Medulla oblongata (tissue), 1 donor: ENCODE results near the gene SYT9.

Experiments
- DNase-seq: peaks from one replicate; pipeline ENCODE4 v3.0.0-alpha.2; 2015; ENCODE audit errors: extremely low spot score

The SYT9 gene

DNA sequence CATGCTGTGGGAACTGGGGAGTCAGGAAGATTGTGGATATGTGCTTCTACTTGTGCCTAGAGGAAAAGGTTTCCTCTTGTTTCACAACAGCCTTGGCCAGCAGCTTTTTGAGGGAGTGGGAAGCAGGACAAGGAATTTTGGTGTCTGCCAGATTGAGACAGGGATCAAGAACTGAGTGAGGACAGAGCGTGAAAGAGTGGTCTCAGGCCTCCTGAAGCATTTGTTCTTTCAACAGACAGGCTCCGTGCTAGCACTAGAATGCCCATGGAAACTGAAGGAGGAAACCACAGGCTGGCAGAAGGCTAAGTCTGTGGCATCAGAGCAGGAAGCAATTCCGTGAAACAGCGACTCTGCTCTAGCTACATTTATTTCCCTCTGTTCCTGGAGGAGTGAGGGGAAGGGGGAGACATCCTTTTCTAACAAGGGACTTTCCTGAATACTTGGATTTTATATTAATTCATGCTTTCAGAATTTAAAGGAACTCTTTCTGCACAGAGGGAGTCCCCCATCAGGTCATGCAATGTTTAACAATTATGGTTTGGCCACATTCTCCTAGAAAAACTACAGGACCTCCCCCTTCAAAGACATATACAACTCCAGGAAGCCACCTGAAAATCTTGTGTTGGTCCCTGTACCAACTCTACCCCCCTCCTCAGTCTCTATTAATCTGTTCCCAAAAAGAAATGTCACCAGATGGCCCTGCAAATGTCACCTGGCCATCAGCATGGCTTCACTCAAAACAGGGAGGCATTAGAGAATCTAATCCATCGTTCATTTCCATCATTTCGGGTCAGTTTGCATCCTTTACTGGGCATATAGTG is 96.1 kb downstream of the SYT9 start:
- no peak for DNase-seq

DNA sequence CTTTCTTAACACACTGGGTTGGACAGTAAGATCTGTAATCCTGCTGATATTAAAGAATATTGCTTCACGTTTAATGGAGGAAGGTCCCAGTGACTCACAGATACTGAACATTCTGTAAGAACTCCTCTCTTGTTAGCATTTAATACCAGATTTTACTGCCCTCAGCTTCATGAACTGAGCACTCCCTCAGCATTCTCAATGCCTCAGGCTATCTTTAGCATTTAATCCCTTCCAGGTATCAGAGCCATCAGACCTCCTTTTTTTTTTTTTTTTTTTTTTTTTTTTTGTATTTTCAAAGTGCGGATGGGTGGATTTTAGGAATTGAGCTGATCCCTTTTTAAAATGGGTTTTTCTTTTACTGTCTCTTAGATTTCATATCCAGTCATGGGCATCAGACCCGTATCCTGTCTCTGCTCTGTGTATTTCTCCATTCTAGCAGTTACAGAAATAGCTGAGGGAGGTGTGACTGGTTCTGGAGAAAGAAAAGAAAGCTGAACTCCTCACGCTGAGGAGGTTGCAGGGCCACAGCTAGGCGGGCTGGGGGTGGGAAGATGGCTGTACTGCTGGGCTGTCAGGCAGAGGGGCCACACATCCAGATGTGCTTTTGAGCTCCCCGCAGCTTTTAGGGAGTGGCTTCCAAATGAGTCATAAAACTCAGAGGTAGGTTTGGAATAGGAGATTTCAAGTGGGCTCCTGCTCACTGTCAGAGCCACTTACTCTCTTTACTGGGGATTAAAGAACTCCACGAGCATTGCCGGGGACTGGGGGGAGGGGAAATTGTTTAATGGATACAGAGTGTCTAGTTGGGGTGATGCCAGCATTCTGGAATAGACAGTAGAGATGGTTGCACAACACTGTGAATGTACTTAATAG is 97.0 kb downstream of the SYT9 start:
- no peak for DNase-seq

DNA sequence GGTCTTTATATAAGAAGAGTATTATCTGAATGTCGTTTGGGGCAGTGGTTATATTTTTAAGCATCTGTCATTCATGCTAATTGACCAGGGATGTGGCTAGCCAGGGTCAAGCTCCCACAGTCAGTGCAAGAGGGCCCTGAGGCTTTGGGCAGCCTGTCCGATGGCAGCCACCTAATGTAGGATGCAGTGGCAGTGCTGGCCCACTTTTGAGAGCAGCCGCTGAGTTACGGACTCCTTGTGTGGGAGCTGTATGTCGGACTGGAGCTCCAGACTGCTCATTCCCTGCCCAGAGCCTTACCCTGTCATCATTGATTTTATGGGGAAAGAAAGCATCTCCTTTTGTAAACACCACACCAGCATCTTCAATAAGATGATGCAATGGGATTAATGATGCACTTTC is 99.5 kb downstream of the SYT9 start:
- no peak for DNase-seq

DNA sequence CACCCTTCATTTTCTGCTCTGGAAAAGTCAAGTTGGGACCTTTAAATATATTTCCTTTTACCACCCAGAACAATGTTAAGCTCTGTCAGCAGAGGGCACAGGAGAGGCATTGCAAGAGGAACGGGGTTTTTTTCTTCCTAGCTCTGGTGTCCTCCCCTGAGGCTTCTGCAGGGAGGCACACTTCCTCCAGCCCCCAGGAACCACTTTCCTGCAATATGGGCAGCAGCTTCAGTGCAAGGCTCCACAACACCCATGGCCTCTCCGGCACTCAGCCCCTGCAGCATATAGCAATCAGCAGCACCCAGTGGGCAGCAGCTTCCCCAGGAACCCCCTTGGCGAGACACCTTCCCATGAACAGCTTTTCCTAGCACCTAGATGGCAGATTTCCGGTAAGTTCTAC is 101.4 kb downstream of the SYT9 start:
- DNase-seq, result peak; percentile 32

DNA sequence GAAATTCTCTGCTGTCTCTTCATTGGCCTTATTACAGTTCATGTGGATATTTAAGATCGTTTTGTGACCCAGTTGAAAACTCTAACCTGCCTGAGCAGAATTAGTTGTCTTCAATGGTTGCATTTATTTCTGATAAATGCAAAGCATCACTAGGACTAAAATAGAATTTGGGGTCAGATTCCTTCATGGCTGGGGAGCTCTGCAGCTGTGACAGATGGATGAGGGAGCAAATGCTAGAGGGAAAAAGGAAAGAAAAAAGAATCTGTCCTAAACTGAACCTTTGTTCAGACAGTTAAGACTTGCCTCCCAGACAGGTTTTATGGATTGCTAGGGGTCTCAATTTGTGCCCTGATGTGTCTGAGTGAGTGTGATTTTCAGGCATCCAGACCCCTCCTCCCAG is 113.0 kb downstream of the SYT9 start:
- DNase-seq, result no peak

DNA sequence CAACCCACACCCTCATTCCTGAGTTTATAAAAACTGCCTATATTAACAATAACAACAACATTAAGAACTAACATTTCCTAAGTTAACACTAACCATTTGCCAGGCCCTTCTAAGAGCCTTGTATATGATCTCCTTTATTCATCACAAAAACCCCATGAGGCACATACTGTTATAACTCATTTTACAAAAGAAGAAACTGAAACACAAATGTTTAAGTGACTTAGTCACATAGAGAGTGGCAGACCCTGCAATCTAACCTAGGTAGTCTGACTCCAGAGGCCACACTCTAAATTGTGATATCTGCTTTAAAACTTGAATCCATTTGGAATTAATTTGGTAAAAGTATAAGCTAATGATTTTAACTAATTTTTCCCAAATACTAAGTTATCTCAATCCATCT is 116.1 kb downstream of the SYT9 start:
- DNase-seq, result no peak

DNA sequence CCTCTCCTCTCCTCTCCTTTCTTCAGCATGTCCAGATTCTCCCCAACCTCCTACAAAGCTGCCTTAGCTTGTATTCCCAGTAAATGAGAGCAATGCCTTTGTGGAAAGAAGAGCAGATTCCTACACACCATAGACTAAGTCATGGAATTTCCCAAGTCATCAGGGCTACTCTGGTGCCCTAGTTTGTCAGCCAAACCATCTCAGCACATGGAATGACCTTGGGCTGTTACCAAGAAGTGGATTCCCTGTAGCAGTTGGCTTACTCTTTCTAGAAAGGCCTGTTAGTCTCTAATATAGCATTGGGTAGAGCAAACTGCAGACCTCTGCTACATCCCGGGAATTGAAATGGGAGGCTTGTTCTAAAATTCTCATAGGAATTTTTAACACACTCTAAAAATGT is 124.7 kb downstream of the SYT9 start:
- no peak for DNase-seq

DNA sequence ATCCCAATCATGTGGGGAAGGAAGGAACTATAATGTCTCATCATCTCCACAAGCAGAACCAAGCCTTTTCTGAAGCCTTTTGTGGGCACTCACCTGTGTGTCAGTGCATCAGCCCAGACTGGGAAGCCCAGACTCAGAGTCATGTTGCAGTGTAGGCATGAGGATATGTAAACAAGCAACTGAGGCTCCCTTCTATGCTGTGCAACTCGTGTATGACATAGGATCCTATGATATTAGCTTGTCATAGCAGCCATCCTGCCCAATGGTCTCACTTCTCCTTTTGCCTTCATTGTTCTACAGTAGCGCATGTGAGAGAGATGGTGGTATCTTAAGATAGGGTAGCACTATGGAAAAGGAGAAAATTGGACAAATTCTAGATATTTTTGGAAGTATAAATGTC is 130.2 kb downstream of the SYT9 start:
- no peak for DNase-seq

DNA sequence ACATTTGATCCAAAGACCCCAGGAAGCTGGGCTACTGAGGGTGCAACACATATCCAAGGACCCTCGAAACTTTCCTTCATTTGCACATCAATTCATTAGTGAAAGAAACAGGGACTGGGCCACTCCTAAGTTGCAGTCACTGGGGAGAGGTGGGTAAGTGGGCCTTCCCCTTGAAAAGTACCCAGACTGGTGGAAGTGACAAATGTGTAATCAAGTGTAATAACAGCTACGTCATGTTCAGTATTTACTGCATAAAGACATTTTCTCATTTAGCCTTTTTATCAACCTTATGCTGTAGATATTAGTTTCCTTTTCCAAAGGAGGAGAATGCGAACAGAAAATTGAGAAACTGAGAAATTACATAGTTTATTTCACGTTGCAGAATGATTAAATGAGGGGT is 131.7 kb downstream of the SYT9 start:
- DNase-seq, result no peak

DNA sequence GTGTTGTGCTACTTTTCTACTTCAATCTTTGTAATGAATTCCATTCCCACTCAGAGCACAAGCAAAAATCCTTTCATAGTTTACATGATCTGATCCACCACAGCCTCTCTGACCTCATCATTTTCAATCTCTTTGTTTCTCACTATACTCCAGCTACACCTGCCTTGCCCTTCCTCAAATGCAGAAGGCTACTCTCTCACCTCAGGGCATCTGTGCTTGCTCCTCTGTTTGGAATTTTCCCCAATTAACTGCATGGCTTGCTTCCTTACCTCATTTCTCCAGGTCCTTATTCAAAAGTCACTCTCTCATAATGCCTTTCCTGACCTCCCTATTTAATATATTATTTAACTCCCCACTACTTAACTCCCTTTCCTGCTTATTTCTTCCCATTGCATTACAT is 133.0 kb downstream of the SYT9 start:
- DNase-seq, result no peak

DNA sequence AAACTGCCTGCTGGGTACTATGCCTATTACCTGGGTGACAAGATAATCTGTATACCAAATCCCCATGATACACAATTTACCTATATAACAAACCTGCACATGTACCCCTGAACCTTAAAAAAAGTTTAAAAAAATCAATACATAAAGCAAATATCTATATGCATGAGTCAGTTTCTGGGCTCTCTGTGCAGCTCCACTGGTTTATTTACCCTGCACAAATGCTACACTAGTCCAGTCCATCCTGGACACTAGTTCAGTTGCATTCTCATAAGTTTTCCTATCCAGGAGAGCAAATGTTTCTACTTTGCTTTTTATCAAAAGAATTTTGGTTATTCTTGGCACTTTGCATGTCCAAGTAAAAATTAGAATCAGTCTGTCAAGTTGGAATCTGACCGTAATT is 133.8 kb downstream of the SYT9 start:
- DNase-seq, result no peak

DNA sequence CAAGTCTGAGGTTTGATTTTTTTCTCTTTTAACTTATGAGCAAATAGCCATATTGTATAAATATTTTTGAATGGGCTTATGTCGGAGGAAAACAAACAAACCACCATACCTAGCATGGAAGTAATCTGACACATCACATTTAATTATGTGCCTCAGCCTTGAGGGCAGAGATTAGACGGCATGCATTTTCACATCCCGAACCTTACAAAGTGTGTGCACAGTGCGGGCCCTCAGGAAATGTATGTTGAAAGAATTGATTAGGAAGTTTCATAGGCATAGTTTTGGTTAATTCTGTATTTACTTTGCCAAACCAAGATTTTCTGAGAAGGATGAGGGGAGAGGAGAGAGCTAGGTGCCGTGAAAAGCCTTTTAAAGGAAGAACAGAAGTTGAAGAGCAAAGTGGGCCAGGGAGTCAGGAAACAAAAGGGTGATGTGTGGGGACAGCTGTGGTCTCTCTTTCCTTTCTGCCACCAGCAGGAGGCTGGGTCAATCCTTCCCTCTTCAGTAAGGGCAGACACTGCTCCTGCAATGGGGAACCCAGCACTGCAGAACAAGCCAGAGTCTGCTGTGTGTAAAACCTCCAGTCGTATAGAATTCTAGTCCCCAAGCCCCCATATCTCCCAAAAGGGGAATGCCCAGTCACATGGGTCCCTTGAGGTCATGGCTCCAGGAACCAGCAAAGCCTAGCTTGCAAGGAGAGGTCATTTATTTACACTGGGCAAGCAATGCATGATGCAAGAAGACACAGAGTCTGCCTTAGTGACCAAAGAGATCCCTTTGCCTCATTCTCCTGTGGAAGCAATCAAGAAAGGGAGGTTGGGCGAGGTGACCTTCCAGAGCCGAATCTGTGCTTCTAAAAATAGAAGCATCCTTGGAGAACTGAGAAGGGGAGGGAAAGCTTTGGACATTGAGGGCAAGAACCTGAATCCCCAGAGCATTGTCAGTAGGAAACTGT is 162.5 kb downstream of the SYT9 start:
- no peak for DNase-seq

DNA sequence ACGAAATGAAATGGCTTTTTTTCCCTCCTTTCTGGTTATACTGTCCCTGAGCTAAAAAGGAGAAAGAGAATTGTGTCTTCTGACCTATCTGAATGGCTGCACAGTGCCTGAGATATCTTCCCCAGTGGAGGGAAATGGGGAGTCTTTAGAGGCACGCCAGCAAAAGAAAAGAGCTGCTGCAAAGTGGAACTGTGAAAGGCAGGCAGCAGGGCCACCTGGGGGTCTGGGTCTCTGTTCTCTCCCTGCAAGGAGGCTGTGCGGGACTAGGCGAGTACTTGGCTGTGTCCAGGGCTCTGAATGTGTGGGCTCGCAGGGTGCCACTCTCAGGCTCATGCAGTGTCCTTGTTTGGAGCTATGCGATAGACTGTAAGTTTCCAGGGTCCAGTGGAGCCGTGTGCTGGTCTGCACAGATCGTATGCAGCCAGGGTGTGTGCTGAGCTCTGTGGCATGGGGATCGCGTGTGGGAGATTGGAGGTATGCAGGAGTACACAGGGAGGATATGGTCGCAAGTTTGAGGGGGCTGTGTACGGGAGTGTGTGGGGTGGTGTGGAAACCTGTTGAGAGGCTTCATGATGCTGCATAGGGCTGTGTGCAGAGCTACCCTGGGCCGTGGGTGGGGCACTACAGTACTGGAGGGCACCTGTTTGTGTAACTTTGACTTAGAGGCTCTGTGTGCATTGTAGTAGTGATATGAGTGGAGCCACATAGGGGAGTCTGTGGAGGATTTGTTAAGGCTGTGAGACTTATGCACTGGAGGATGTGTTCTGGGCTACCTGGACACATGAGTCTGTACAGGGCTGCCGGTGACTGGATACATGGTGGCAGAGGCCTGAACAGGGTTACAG is 163.5 kb downstream of the SYT9 start:
- DNase-seq, result no peak

DNA sequence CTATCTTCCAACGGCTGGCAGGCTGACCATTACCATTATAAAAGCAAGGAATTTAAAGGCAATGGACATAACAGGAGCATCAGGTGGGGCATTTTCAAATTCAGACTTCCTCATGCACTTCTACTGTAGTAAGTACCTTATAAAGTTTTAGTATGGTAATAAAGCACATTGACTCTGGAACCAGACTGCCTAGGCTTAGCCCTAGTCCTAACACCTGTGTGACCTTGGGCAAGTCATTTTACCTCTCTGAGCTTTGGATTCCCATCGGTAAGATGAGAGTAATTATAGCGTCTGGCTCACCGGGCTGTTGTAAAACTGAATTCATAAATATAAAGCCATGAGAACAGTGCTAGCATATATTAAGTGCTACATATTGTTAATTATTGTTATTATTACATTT is 164.4 kb downstream of the SYT9 start:
- DNase-seq, result no peak

DNA sequence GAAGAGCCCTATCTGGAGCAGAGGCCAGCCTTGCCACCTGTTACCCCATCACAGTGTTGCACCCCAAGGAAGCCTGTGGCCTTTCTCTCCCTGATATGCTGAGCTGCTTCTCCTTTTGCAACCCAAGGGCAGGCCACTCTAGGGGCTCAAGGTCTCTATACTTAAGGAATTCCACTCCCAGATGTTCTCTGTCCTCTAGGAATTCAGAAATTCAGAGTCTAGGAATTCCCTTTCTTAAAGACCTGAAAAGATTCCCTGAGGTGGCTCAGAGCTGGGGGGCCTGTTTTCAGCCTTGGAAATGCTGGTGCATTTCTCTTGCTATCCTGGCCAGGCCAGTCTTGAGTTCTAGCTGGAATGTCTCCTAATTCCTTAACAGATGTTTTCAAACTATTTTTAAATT is 165.6 kb downstream of the SYT9 start:
- DNase-seq, result no peak

DNA sequence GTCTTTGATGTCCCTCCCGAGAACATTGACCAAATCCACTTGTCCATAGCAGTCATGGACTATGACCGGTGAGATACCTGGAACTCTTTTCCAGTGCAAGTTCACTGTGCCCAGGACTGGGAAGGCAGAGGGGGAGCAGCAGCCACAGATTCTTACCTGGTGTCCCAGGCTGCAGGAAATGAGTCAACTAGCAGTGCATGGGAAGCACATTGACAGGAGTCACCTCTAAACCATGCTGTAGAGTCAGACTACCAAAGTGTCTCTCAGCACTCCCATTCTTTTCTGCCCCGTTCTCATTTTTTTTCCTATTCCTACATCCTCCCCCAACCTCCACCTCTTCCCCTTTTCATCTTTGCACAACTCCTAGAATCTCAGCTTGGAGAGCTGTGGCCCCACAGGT is 166.4 kb downstream of the SYT9 start:
- no peak for DNase-seq

DNA sequence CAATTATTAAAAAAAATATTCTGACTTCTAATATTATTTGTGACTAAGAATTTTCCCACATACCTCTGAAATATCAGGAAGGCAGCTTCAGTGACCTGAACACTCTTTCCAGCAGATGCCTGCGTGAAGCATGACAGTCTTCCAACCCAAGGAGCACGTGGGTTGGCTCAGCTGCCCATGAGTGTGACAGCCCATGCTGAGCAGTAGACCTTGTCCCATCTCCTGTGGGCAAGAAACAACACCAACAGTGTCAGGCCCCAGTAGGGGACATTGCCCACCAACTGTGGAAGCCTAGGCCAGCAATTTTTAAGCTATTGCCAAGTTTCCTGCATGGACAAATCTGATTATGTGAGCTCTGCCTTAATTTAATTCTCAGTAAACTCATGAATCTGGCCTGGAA is 167.2 kb downstream of the SYT9 start:
- DNase-seq, result no peak

DNA sequence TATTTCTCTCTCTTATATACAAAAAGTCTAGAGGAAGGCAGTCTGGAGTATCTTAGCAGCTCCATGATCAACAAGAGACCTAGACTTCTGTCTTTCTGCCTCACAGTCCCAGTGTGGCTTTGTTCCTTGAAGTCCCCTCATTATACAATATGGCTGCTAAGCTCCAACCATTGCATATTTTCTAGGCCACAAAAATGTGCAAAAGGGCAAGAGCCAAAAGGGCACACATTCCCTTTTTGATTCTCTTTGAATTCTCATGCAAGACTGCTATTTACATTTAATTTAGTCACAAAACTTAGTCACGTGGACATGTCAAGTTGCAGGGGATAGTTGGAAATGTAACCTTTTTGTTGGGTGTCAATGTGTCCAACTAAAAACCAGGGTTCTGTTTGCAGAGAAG is 169.4 kb downstream of the SYT9 start:
- DNase-seq, result no peak

DNA sequence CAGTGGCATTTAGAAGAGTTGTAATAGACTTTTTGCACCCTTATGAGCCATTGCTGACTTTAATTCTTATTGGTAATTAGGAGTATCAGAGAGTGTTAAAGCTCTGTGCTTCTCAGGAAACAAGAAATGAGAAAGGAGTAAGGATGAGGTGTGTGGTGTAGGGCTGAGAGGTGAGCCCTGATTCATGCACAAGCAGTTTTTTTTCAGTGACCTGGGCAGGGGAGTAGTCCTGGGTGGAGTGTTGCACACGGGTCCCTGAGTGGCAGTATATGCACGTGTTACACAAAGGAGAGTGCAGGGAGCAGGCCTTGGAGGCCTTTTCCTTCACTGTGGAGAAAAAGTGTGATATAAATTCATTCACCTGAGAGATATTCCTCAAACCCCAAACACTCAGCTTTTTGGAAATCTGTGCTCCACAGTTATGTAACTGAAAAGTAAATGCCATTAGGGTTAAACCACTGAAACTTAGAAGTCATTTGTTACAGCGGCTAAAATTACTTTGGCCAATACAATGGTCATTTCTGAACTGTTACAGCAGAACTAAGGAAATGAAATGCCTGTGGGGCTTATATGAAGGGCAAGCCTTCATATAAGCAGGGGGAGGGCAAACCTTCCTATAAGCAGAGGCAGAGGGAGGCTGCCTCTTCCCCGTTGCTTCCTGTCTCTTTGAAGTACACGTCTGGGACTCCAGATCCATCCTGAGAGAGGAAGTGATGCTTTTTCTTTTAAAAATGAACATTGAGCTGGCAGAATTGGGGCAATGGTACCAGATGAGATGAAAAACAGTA is 171.0 kb downstream of the SYT9 start:
- no peak for DNase-seq

DNA sequence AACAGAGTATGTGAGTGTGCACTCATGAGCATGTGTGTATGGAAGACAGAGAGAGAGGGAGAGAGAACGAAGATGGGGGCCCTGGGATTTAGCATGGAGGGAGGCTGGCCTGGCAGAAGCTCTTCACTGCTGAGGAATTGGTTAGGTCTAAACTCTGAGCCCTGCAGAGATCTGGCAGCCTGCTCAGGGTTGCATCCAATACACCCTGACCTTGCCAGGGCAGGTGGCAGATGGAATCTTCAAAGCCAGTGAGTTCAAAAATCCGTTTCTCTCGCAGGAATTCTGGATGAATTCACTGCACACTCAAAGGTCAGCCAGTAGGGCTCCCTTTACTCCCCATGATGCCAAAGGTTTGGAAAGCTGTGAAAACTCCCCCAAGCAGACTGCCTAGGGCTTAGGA is 172.2 kb downstream of the SYT9 start:
- no peak for DNase-seq
